ENCODE data around the gene RASL10B. TPM values are rescaled to one million over a fixed set of nuclear protein-coding genes. Genes with fewer than 3 reads are reported as not detected.

RASL10B gene
- total and polyA plus RNA-seq, 10 of the 15 experiments (the other 5 are each of a cell fraction or from before 2014, with no cell fraction given) = not detected

DNA sequence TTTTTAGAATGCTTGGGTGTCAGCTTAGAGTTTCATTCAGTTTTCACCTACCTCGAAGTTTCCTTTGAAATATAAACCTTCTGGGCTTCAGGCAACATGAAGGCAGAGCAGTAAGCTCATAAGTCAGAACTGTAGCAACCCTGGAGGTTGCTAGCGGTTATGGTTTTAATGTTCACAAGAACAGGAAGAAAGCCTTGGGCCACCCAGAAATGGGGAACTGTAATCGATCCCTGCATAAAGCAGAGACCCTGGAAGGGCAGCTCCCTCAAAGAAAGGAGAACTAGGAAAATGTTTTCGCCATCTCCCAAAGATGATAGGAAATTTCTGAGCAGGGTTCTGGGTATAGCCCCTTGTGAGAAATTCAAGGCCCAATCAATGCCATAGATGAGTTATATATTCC, 47.8 kb upstream of the RASL10B start:
- H3K36me3 ChIP-seq (ENCODE audit: control insufficient read depth in 2 of 2, insufficient read depth in 2 of 2, low read length in 1 of 2) = peaks cover 0 to 18% of the 10 kb centered on the region in 2 experiments
- FAIRE-seq (no peak), ATAC-seq (no peak), DNase-seq (ENCODE audit: low read depth, low spot score) (no peak)
- no peak overlapping the region for H3K4me3 ChIP-seq
- in situ Hi-C loops (cut with MboI) (loop anchor here (10.0 kb wide), 1 partner anchor 59 kb away; no protein-coding TSS in a partner anchor), intact Hi-C loops (cut with micrococcal nuclease; ENCODE audit: unreplicated experiment) (no loop called here)
- H3K4me2 ChIP-seq (ENCODE audit: control insufficient read depth, insufficient read depth) = no peak overlapping the region
- no peak overlapping the region for H3K27ac ChIP-seq (ENCODE audit: control insufficient read depth, insufficient read depth)
- RAD21 ChIA-PET (ENCODE audit: unreplicated experiment) = no interaction called here
- no TSS peak for BruUV-seq (replicated peaks)
- H3K27me3 ChIP-seq (replicated peaks in 1 of 2; ENCODE audit: control insufficient read depth in 2 of 2, insufficient read depth in 2 of 2, low read length in 1 of 2) = no peaks in the 10 kb centered on the region
- H2AFZ ChIP-seq (ENCODE audit: control insufficient read depth, low read depth, low read length) = no peak overlapping the region
- no peaks in the 10 kb centered on the region for H3K4me1 ChIP-seq (ENCODE audit: control insufficient read depth, insufficient read depth, low read length)
- H3K9me3 ChIP-seq (replicated peaks; ENCODE audit: control insufficient read depth, insufficient read depth, low read length) = no peaks in the 10 kb centered on the region
- SMC1A ChIA-PET (ENCODE audit: uncharacterized antibody, unreplicated experiment) = no interaction called here
- POLR2A ChIA-PET = no interaction called here
- WGBS (ENCODE audit: insufficient coverage, insufficient replicate concordance, low lambda C conversion rate, missing lambda C conversion rate) = 75% methylated on average over 4 of the region's 4 CpGs
- H3K9ac ChIP-seq (ENCODE audit: control insufficient read depth, insufficient read depth, low read length) = no peak overlapping the region
- CTCF ChIA-PET = interaction anchor here (1.0 kb wide), 1 partner anchor 70 kb away, joined by 4 read pairs; no protein-coding TSS in a partner anchor
- no peaks in the 10 kb centered on the region for H3K79me2 ChIP-seq (ENCODE audit: control insufficient read depth, insufficient read depth, low read length)
- H4K20me1 ChIP-seq (ENCODE audit: control insufficient read depth, insufficient read depth) = no peaks in the 10 kb centered on the region
- TF ChIP-seq EZH2 (IDR thresholded peaks at IDR 0.05; ENCODE audit: borderline replicate concordance, control insufficient read depth, low read depth, low read length) = no peak
- TF ChIP-seq, protein P1, sequence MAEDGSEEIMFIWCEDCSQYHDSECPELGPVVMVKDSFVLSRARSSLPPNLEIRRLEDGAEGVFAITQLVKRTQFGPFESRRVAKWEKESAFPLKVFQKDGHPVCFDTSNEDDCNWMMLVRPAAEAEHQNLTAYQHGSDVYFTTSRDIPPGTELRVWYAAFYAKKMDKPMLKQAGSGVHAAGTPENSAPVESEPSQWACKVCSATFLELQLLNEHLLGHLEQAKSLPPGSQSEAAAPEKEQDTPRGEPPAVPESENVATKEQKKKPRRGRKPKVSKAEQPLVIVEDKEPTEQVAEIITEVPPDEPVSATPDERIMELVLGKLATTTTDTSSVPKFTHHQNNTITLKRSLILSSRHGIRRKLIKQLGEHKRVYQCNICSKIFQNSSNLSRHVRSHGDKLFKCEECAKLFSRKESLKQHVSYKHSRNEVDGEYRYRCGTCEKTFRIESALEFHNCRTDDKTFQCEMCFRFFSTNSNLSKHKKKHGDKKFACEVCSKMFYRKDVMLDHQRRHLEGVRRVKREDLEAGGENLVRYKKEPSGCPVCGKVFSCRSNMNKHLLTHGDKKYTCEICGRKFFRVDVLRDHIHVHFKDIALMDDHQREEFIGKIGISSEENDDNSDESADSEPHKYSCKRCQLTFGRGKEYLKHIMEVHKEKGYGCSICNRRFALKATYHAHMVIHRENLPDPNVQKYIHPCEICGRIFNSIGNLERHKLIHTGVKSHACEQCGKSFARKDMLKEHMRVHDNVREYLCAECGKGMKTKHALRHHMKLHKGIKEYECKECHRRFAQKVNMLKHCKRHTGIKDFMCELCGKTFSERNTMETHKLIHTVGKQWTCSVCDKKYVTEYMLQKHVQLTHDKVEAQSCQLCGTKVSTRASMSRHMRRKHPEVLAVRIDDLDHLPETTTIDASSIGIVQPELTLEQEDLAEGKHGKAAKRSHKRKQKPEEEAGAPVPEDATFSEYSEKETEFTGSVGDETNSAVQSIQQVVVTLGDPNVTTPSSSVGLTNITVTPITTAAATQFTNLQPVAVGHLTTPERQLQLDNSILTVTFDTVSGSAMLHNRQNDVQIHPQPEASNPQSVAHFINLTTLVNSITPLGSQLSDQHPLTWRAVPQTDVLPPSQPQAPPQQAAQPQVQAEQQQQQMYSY (CRISPR knock-in tag; IDR thresholded peaks at IDR 0.05) = no peak
- TF ChIP-seq LARP7 (IDR thresholded peaks at IDR 0.05) = no peak

Measured in GM12878 (cell line).